ENCODE measurements around the gene MIDN. TPM values are rescaled to one million over a fixed set of nuclear protein-coding genes. Genes with fewer than 3 reads are reported as not detected.

The MIDN gene
- total and polyA plus RNA-seq, 2 of the 4 experiments (the other 2 are of a cell fraction), result 2.5 to 26.0 TPM

GRCh38 chr19:1296575-1297271 lies 48.3 kb downstream of the MIDN start:
- ATAC-seq (ENCODE audit: low read depth), result no peak
- Histone ChIP-seq H3K4me2 (ENCODE audit: low read depth, low read length) (no peak overlapping the region), H4K8ac (ENCODE audit: low read depth in 2 of 2, low read length in 2 of 2) (no peak overlapping the region), H4K5ac (ENCODE audit: low read depth, low read length) (no peak overlapping the region), H3K9me1 (ENCODE audit: insufficient read depth, low read length) (no peaks in the 10 kb centered on the region), H2BK5ac (ENCODE audit: low read depth, low read length, poor library complexity, severe bottlenecking) (no peak overlapping the region), H3K9me3 (ENCODE audit: control insufficient read depth, insufficient read depth, low read length) (no peaks in the 10 kb centered on the region), H3K27me3 (ENCODE audit: control insufficient read depth, insufficient read depth, low read length) (peaks cover 14% of the 10 kb centered on the region; the same call in 1 of the 2 replicates), H3K79me1 (ENCODE audit: low read depth in 1 of 2, low read length in 2 of 2) (no peaks in the 10 kb centered on the region), H2AK9ac (replicated peaks; ENCODE audit: low read depth, low read length, poor library complexity) (no peak overlapping the region), H3K4me3 (ENCODE audit: insufficient read depth, low read depth, low read length) (no peak overlapping the region), H3K14ac (replicated peaks; ENCODE audit: low read depth, low read length) (no peak overlapping the region), H3K56ac (ENCODE audit: extremely low read depth, insufficient read depth, low read length) (no peak overlapping the region), H2BK15ac (ENCODE audit: low read depth, low read length) (no peak overlapping the region), H3K18ac (ENCODE audit: low read depth, low read length) (no peak overlapping the region), H4K91ac (ENCODE audit: insufficient read depth, low read depth, low read length) (no peak overlapping the region), H2BK120ac (ENCODE audit: low read depth, low read length) (no peak overlapping the region), H3K9ac (ENCODE audit: low read depth, low read length) (no peak overlapping the region), H3K36me3 (ENCODE audit: control insufficient read depth, insufficient read depth, low read length) (no peaks in the 10 kb centered on the region), H3K4me1 (ENCODE audit: control insufficient read depth, insufficient read depth, low read length) (peaks cover 3% of the 10 kb centered on the region; the same call in 1 of the 2 replicates), H3K4ac (ENCODE audit: low read depth, low read length) (no peak overlapping the region), H3K23ac (ENCODE audit: low read depth, low read length) (no peak overlapping the region), H4K20me1 (ENCODE audit: insufficient read depth, low read length) (no peaks in the 10 kb centered on the region), H2AFZ (replicated peaks; ENCODE audit: low read length, poor library complexity) (no peak overlapping the region), H3K27ac (ENCODE audit: insufficient read depth, low read length) (no peak overlapping the region), H2AK5ac (ENCODE audit: low read depth, low read length) (no peak overlapping the region), H2BK20ac (ENCODE audit: low read depth, low read length) (no peak overlapping the region)
- ChIA-PET CTCF (no interaction called here), POLR2A (ENCODE audit: unreplicated experiment) (no interaction called here)
- TF ChIP-seq FOS (IDR thresholded peaks at IDR 0.05; ENCODE audit: low read depth, low read length), result no peak
- no peak for TF ChIP-seq CEBPB (IDR thresholded peaks at IDR 0.05; ENCODE audit: low read depth, low read length)
- no peak for TF ChIP-seq POLR2A (IDR thresholded peaks at IDR 0.05; ENCODE audit: low read depth, low read length)
- no peak for TF ChIP-seq NFE2L2 (IDR thresholded peaks at IDR 0.05; ENCODE audit: low read depth, low read length)
- TF ChIP-seq, protein P1, sequence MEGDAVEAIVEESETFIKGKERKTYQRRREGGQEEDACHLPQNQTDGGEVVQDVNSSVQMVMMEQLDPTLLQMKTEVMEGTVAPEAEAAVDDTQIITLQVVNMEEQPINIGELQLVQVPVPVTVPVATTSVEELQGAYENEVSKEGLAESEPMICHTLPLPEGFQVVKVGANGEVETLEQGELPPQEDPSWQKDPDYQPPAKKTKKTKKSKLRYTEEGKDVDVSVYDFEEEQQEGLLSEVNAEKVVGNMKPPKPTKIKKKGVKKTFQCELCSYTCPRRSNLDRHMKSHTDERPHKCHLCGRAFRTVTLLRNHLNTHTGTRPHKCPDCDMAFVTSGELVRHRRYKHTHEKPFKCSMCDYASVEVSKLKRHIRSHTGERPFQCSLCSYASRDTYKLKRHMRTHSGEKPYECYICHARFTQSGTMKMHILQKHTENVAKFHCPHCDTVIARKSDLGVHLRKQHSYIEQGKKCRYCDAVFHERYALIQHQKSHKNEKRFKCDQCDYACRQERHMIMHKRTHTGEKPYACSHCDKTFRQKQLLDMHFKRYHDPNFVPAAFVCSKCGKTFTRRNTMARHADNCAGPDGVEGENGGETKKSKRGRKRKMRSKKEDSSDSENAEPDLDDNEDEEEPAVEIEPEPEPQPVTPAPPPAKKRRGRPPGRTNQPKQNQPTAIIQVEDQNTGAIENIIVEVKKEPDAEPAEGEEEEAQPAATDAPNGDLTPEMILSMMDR (conservative IDR thresholded peaks at IDR 0.05; ENCODE audit: low read depth, low read length), result no peak
- TF ChIP-seq RFX5 (IDR thresholded peaks at IDR 0.05; ENCODE audit: low read depth, low read length), result no peak
- no peak for TF ChIP-seq MAZ (IDR thresholded peaks at IDR 0.05; ENCODE audit: borderline replicate concordance, low read depth, low read length)
- TF ChIP-seq ELK1 (IDR thresholded peaks at IDR 0.05; ENCODE audit: borderline replicate concordance, low read depth, low read length), result no peak
- no peak for TF ChIP-seq RCOR1 (IDR thresholded peaks at IDR 0.05; ENCODE audit: insufficient replicate concordance, low read length)
- no peak for TF ChIP-seq SMC3 (IDR thresholded peaks at IDR 0.05; ENCODE audit: low read depth, low read length)
- 83% methylated on average over 11 of the region's 24 CpGs; no CpG with 5 or more reads in 1 of the 2 experiments for WGBS, 2 experiments (ENCODE audit: extremely low coverage in 2 of 2, insufficient read length in 1 of 2)
- intact Hi-C loops (cut with micrococcal nuclease) (no loop called here), dilution Hi-C loops (cut with HindIII; ENCODE audit: low sequenced_read_pairs, unreplicated experiment) (no loop called here), in situ Hi-C loops (cut with MboI; ENCODE audit: low sequenced_read_pairs) (no loop called here)
- no TSS peak for BruUV-seq (replicated peaks)
- DNase-seq, result no peak
